HEK293 (cell line): ENCODE results near the gene COL24A1.

Source experiments
- CTCF ChIA-PET: fragments of 350-600 bp; formaldehyde crosslinking; extraction: SDS; loops from one replicate; lab custom pipeline; 2021; ENCODE audit warnings: antibody characterized with exemption; lab: Yijun Ruan, JAX
- POLR2A ChIA-PET: fragments of 300-600 bp; formaldehyde crosslinking; extraction: SDS; loops from one replicate; lab custom pipeline; 2020; ENCODE audit warnings: antibody characterized with exemption, inconsistent platforms; lab: Yijun Ruan, JAX
- H3K27ac ChIP-seq: fragments of 200-500 bp; sonication (Bioruptor generic); 2 replicates; pipeline ENCODE4 v1.5.1; 2014; ENCODE audit warnings: low read depth, low read length, control low read depth, inconsistent platforms; ENCODE audit errors: extremely low read depth
- H3K36me3 ChIP-seq, 2 experiments: fragments of 200-500 bp in 1 of 2; sonication (Bioruptor generic) in 1 of 2; 1 replicate in 1 of 2; 2 replicates in 1 of 2; pipeline ENCODE4 v1.5.1; 2014 to 2017; ENCODE audit warnings: inconsistent platforms in 2 of 2, low read length in 2 of 2; ENCODE audit not compliant: control insufficient read depth in 2 of 2, insufficient read depth in 1 of 2
- H3K4me1 ChIP-seq: fragments of 200-500 bp; sonication (Bioruptor generic); 2 replicates; pipeline ENCODE4 v1.5.1; 2014; ENCODE audit warnings: mild to moderate bottlenecking, low read length, inconsistent platforms; ENCODE audit not compliant: control insufficient read depth, insufficient read depth
- H3K4me3 ChIP-seq: 2 replicates; pipeline ENCODE4 v1.5.1; 2011; ENCODE audit warnings: low read depth, mild to moderate bottlenecking, control low read depth, low read length, moderate library complexity
- H3K9me3 ChIP-seq: fragments of 200-500 bp; sonication (Bioruptor generic); 2 replicates; pipeline ENCODE4 v1.5.1; 2014; ENCODE audit warnings: low read depth, low read length, inconsistent platforms; ENCODE audit not compliant: control insufficient read depth, insufficient read depth
- AEBP2 ChIP-seq: fragments of 450-650 bp; formaldehyde crosslinking; IDR thresholded peaks from 2 replicates; pipeline ENCODE4 v1.5.1; 2016; ENCODE audit warnings: missing biosample characterization, missing genetic modification characterization, borderline replicate concordance
- GFI1B ChIP-seq: fragments of 450-650 bp; formaldehyde crosslinking; IDR thresholded peaks from 2 replicates; pipeline ENCODE4 v1.5.1; 2016; ENCODE audit warnings: missing biosample characterization, missing genetic modification characterization
- HOXA7 ChIP-seq: sonication (generic); formaldehyde crosslinking; IDR thresholded peaks from 2 replicates; pipeline ENCODE4 v1.8.1; 2022; ENCODE audit warnings: missing genetic modification reagents, borderline replicate concordance
- IKZF3 ChIP-seq: fragments of 450-650 bp; IDR thresholded peaks from 2 replicates; pipeline ENCODE4 v1.5.0; 2018; ENCODE audit warnings: missing biosample characterization, mild to moderate bottlenecking, missing genetic modification characterization, moderate library complexity
- KLF17 ChIP-seq: fragments of 450-650 bp; formaldehyde crosslinking; IDR thresholded peaks from 2 replicates; pipeline ENCODE4 v1.5.1; 2016; ENCODE audit warnings: missing biosample characterization, missing genetic modification characterization
- KLF8 ChIP-seq: fragments of 450-650 bp; formaldehyde crosslinking; IDR thresholded peaks from 2 replicates; pipeline ENCODE4 v1.5.1; 2016; ENCODE audit warnings: missing biosample characterization, missing genetic modification characterization
- OSR2 ChIP-seq: fragments of 450-650 bp; formaldehyde crosslinking; IDR thresholded peaks from 2 replicates; pipeline ENCODE4 v1.5.1; 2016; ENCODE audit warnings: missing biosample characterization, missing genetic modification characterization
- SP7 ChIP-seq: fragments of 450-650 bp; formaldehyde crosslinking; IDR thresholded peaks from 2 replicates; pipeline ENCODE4 v1.5.1; 2016; ENCODE audit warnings: missing biosample characterization, missing genetic modification characterization
- YY2 ChIP-seq: fragments of 450-650 bp; formaldehyde crosslinking; IDR thresholded peaks from 2 replicates; pipeline ENCODE4 v1.5.1; 2016; ENCODE audit warnings: missing biosample characterization, missing genetic modification characterization
- ZBTB7A ChIP-seq: fragments of 450-650 bp; formaldehyde crosslinking; IDR thresholded peaks from 2 replicates; pipeline ENCODE4 v1.5.1; 2016; ENCODE audit warnings: low read depth, missing biosample characterization, missing genetic modification characterization
- ZEB2 ChIP-seq: fragments of 450-650 bp; formaldehyde crosslinking; IDR thresholded peaks from 2 replicates; pipeline ENCODE4 v1.5.1; 2016; ENCODE audit warnings: missing biosample characterization, missing genetic modification characterization
- ZNF10 ChIP-seq: fragments of 450-650 bp; formaldehyde crosslinking; IDR thresholded peaks from 2 replicates; pipeline ENCODE4 v1.5.1; 2017; ENCODE audit warnings: missing biosample characterization, missing genetic modification characterization
- ZNF112 ChIP-seq: fragments of 450-650 bp; formaldehyde crosslinking; IDR thresholded peaks from 2 replicates; pipeline ENCODE4 v1.5.0; 2017; ENCODE audit warnings: missing biosample characterization, missing genetic modification characterization
- ZNF148 ChIP-seq: fragments of 450-650 bp; formaldehyde crosslinking; IDR thresholded peaks from 2 replicates; pipeline ENCODE4 v1.5.0; 2017; ENCODE audit warnings: missing biosample characterization, missing genetic modification characterization, borderline replicate concordance
- ZNF169 ChIP-seq: fragments of 450-650 bp; formaldehyde crosslinking; IDR thresholded peaks from 2 replicates; pipeline ENCODE4 v1.5.1; 2016; ENCODE audit warnings: missing biosample characterization, missing genetic modification characterization
- ZNF184 ChIP-seq: fragments of 450-650 bp; IDR thresholded peaks from 2 replicates; pipeline ENCODE4 v1.5.1; 2018; ENCODE audit warnings: missing biosample characterization, mild to moderate bottlenecking, missing genetic modification characterization
- ZNF248 ChIP-seq: fragments of 450-650 bp; formaldehyde crosslinking; IDR thresholded peaks from 2 replicates; pipeline ENCODE4 v1.5.1; 2017; ENCODE audit warnings: missing biosample characterization, missing genetic modification characterization
- ZNF302 ChIP-seq: fragments of 450-650 bp; formaldehyde crosslinking; IDR thresholded peaks from 2 replicates; pipeline ENCODE4 v1.5.1; 2016; ENCODE audit warnings: missing biosample characterization, missing genetic modification characterization, low read depth
- ZNF341 ChIP-seq: fragments of 450-650 bp; formaldehyde crosslinking; IDR thresholded peaks from 2 replicates; pipeline ENCODE4; 2016; ENCODE audit warnings: low read depth, missing biosample characterization, missing genetic modification characterization
- ZNF37A ChIP-seq: fragments of 450-650 bp; IDR thresholded peaks from 2 replicates; pipeline ENCODE4 v1.5.1; 2018; ENCODE audit warnings: missing biosample characterization, missing genetic modification characterization
- ZNF501 ChIP-seq: fragments of 450-650 bp; formaldehyde crosslinking; IDR thresholded peaks from 2 replicates; pipeline ENCODE4 v1.5.1; 2016; ENCODE audit warnings: missing biosample characterization, missing genetic modification characterization
- ZNF571 ChIP-seq: fragments of 450-650 bp; formaldehyde crosslinking; IDR thresholded peaks from 2 replicates; pipeline ENCODE4 v1.5.0; 2017; ENCODE audit warnings: missing biosample characterization, missing genetic modification characterization
- ZNF580 ChIP-seq: fragments of 450-650 bp; formaldehyde crosslinking; IDR thresholded peaks from 2 replicates; pipeline ENCODE4 v1.5.1; 2016; ENCODE audit warnings: missing biosample characterization, missing genetic modification characterization
- ZNF654 ChIP-seq: fragments of 450-650 bp; formaldehyde crosslinking; IDR thresholded peaks from 2 replicates; pipeline ENCODE4 v1.5.1; 2016; ENCODE audit warnings: low read depth, missing biosample characterization, missing genetic modification characterization
- ZNF664 ChIP-seq: fragments of 450-650 bp; formaldehyde crosslinking; IDR thresholded peaks from 2 replicates; pipeline ENCODE4 v1.5.1; 2016; ENCODE audit warnings: missing biosample characterization, missing genetic modification characterization
- ZNF677 ChIP-seq: fragments of 450-650 bp; IDR thresholded peaks from 2 replicates; pipeline ENCODE4 v1.5.0; 2018; ENCODE audit warnings: missing biosample characterization, mild to moderate bottlenecking, missing genetic modification characterization, moderate library complexity
- ZNF776 ChIP-seq: fragments of 450-650 bp; formaldehyde crosslinking; IDR thresholded peaks from 2 replicates; pipeline ENCODE4 v1.5.0; 2017; ENCODE audit warnings: missing biosample characterization, missing genetic modification characterization, borderline replicate concordance
- ZNF792 ChIP-seq: fragments of 450-650 bp; formaldehyde crosslinking; IDR thresholded peaks from 2 replicates; pipeline ENCODE4 v1.5.1; 2016; ENCODE audit warnings: missing biosample characterization, missing genetic modification characterization

COL24A1 gene

GRCh38 chr1:86018283-86018923, 138.2 kb downstream of the COL24A1 start:
- no peak for TF ChIP-seq ZNF112 (tag by site-specific recombination)
- TF ChIP-seq ZNF654 (tag by site-specific recombination), result 0 out of 2 replicates have a peak, but pooled peaks have one; percentile 23
- no peak for TF ChIP-seq ZNF148 (tag by site-specific recombination)
- no peak for TF ChIP-seq HOXA7
- POLR2A ChIA-PET, result interaction anchor here (1.0 kb wide), 1 partner anchor 310 kb away, joined by 4 read pairs; the partner anchor contains the start of gene ZNHIT6
- H3K27ac ChIP-seq, result no peak overlapping the region
- H3K4me3 ChIP-seq, result no peak overlapping the region
- H3K36me3 ChIP-seq, result no peaks in the 10 kb centered on the region
- no peaks in the 10 kb centered on the region for H3K9me3 ChIP-seq
- CTCF ChIA-PET, result interaction anchor here (0.6 to 2.7 kb wide), 29 partner anchors 9 to 1074 kb away, joined by 3 to 18 read pairs (median 4); partner anchors contain the start of gene ZNHIT6
- H3K4me1 ChIP-seq, result no peaks in the 10 kb centered on the region

- no peak overlapping the region for H3K4me3 ChIP-seq
- no peaks in the 10 kb centered on the region for H3K9me3 ChIP-seq
- no peak overlapping the region for H3K27ac ChIP-seq
- no peaks in the 10 kb centered on the region for H3K4me1 ChIP-seq
- no peak for TF ChIP-seq ZEB2 (tag by site-specific recombination)
- no peak for TF ChIP-seq YY2 (tag by site-specific recombination)
- no peak for TF ChIP-seq AEBP2
- no peak for TF ChIP-seq GFI1B (tag by site-specific recombination)
- no peak for TF ChIP-seq ZNF248
- TF ChIP-seq ZNF341 (tag by site-specific recombination), result no peak
- TF ChIP-seq ZNF571, result no peak
- TF ChIP-seq, all 188 proteins: peak for 0
- ChIA-PET CTCF (interaction anchor here (0.7 to 1.7 kb wide), 2 partner anchors 20 to 105 kb away, joined by 3 to 5 read pairs; no protein-coding TSS in a partner anchor), POLR2A (no interaction called here)
- no peaks in the 10 kb centered on the region for H3K36me3 ChIP-seq
Measured at GRCh38 chr1:86016076-86016759, 140.4 kb downstream of the COL24A1 start.

GRCh38 chr1:86015375-86015774, 141.2 kb downstream of the COL24A1 start:
- ChIA-PET POLR2A (no interaction called here), CTCF (interaction anchor here (1.7 kb wide), 1 partner anchor 104 kb away, joined by 5 read pairs; no protein-coding TSS in a partner anchor)
- H3K27ac ChIP-seq, result no peak overlapping the region
- no peaks in the 10 kb centered on the region for H3K9me3 ChIP-seq
- no peaks in the 10 kb centered on the region for H3K36me3 ChIP-seq
- H3K4me1 ChIP-seq, result no peaks in the 10 kb centered on the region
- H3K4me3 ChIP-seq, result no peak overlapping the region
- no peak for TF ChIP-seq ZNF169
- no peak for TF ChIP-seq ZNF776 (tag by site-specific recombination)
- no peak for TF ChIP-seq ZNF792
- TF ChIP-seq ZNF677, result no peak
- no peak for TF ChIP-seq KLF8 (tag by site-specific recombination)
- no peak for TF ChIP-seq ZNF501 (tag by site-specific recombination)
- no peak for TF ChIP-seq ZNF37A (tag by site-specific recombination)
- TF ChIP-seq ZBTB7A, result no peak
- TF ChIP-seq ZNF664, result no peak
- no peak for TF ChIP-seq ZNF580 (tag by site-specific recombination)
- TF ChIP-seq ZNF10, result no peak
- no peak for TF ChIP-seq ZNF184 (tag by site-specific recombination)
- no peak for TF ChIP-seq ZNF302 (tag by site-specific recombination)
- TF ChIP-seq SP7 (tag by site-specific recombination), result no peak
- TF ChIP-seq KLF17 (tag by site-specific recombination), result no peak
- no peak for TF ChIP-seq OSR2
- TF ChIP-seq IKZF3 (tag by site-specific recombination), result no peak
- TF ChIP-seq, all 188 proteins: peak for 0
